K562 (cell line): Measurements from ENCODE around the gene ZNF407. TPM values are rescaled to one million over a fixed set of nuclear protein-coding genes. Genes with fewer than 3 reads are reported as not detected.

Experiments used
- ATAC-seq: fragments of 200-7000 bp; cut with Tn5 transposase; 3 replicates; pipeline ENCODE4 v1.9.1; 2020; ENCODE audit warnings: moderate library complexity
- BruUV-seq: library from RNA; stranded (reverse); fragments of 400-500 nt; replicated peaks from 2 replicates; lab custom pipeline; 2021; lab: Mats Ljungman, UMichigan
- CTCF ChIA-PET: fragments of 300-600 bp; formaldehyde crosslinking; extraction: SDS; loops from one replicate; lab custom pipeline; 2021; ENCODE audit warnings: low intra/inter-chr PET ratio; lab: Yijun Ruan, JAX
- POLR2A ChIA-PET: fragments of 300-600, 350-650 bp; sonication (Branson Sonifier 250); formaldehyde crosslinking; extraction: SDS; loops from one replicate; lab custom pipeline; 2021; ENCODE audit warnings: antibody characterized with exemption, inconsistent platforms; lab: Yijun Ruan, JAX
- DNase-seq, 4 experiments: peaks; one replicate each; pipeline versions ENCODE4 v3.0.0 to v3.0.0-alpha.2; 2011 to 2018; ENCODE audit warnings: low spot score in 3 of 4, mixed read lengths in 3 of 4; ENCODE audit errors: extremely low read depth in 1 of 4
- FAIRE-seq: peaks from 2 replicates; lab custom pipeline; 2011; peaks lifted over from hg19 to GRCh38; lab: Jason Lieb, UNC
- H2AFZ ChIP-seq: 2 replicates; pipeline ENCODE4 v1.6.0; 2011; ENCODE audit warnings: low read depth, low read length, control low read depth, inconsistent platforms
- H3K27ac ChIP-seq: fragments of 200-600 bp; 3 replicates; pipeline ENCODE4 v1.8.0; 2011; ENCODE audit warnings: low read depth, mild to moderate bottlenecking, control low read depth, inconsistent platforms, low read length, moderate library complexity, mixed read lengths; ENCODE audit errors: extremely low read depth
- H3K27me3 ChIP-seq, 2 experiments: fragments of 300-600 bp in 1 of 2; 2 replicates in 1 of 2; 3 replicates in 1 of 2; pipeline versions ENCODE4 v1.6.0 to v1.8.0; 2011; ENCODE audit warnings: inconsistent platforms in 2 of 2, low read length in 2 of 2, mild to moderate bottlenecking in 1 of 2, mixed read lengths in 1 of 2, moderate library complexity in 1 of 2; ENCODE audit not compliant: control insufficient read depth in 2 of 2, insufficient read depth in 2 of 2
- H3K36me3 ChIP-seq: fragments of 300-600 bp; 3 replicates; pipeline ENCODE4 v1.8.0; 2011; ENCODE audit warnings: mild to moderate bottlenecking, low read length, inconsistent platforms; ENCODE audit not compliant: control insufficient read depth, insufficient read depth
- H3K4me1 ChIP-seq, 2 experiments: fragments of 200-600 bp in 1 of 2; replicated peaks in 1 of 2; 2 replicates in 1 of 2; 3 replicates in 1 of 2; pipeline versions ENCODE4 v1.5.1 to v1.8.0; 2011; ENCODE audit warnings: inconsistent platforms in 2 of 2, low read length in 2 of 2, mild to moderate bottlenecking in 1 of 2, mixed read lengths in 1 of 2, moderate library complexity in 1 of 2; ENCODE audit not compliant: control insufficient read depth in 2 of 2, insufficient read depth in 2 of 2
- H3K4me2 ChIP-seq: 2 replicates; pipeline ENCODE4 v1.6.1; 2011; ENCODE audit warnings: low read length, control low read depth, inconsistent platforms, mixed read lengths; ENCODE audit not compliant: insufficient read depth
- H3K4me3 ChIP-seq: fragments of 200-600 bp; sonication (generic), shearing (Covaris generic); 2 replicates; pipeline ENCODE4 v1.5.1; 2016; ENCODE audit warnings: control low read depth, inconsistent platforms
- H3K79me2 ChIP-seq: fragments of 200-600 bp; 3 replicates; pipeline ENCODE4 v1.8.0; 2011; ENCODE audit warnings: low read length, inconsistent platforms; ENCODE audit not compliant: control insufficient read depth, insufficient read depth
- H3K9ac ChIP-seq, 2 experiments: 2 replicates each; pipeline versions ENCODE4 v1.6.0 to v1.6.1; 2011; ENCODE audit warnings: low read depth in 2 of 2, low read length in 2 of 2, control low read depth in 1 of 2, inconsistent platforms in 1 of 2, mild to moderate bottlenecking in 1 of 2, mixed read lengths in 1 of 2; ENCODE audit not compliant: insufficient read depth in 1 of 2
- H3K9me1 ChIP-seq: one replicate; pipeline ENCODE4 v1.6.0; 2011; ENCODE audit warnings: inconsistent platforms, mild to moderate bottlenecking, low read length, moderate library complexity; ENCODE audit not compliant: control insufficient read depth, insufficient read depth
- H3K9me3 ChIP-seq: replicated peaks from 2 replicates; pipeline ENCODE4 v1.5.1; 2011; ENCODE audit warnings: low read depth, low read length, inconsistent platforms; ENCODE audit not compliant: control insufficient read depth, insufficient read depth
- H4K20me1 ChIP-seq: replicated peaks from 2 replicates; pipeline ENCODE4 v1.6.1; 2011; ENCODE audit warnings: low read length, inconsistent platforms, mixed read lengths; ENCODE audit not compliant: control insufficient read depth, insufficient read depth
- CREB1 ChIP-seq, 2 experiments: sonication (generic) in 1 of 2; formaldehyde crosslinking in 1 of 2; IDR thresholded peaks; 2 replicates each; pipeline versions ENCODE4 v1.6.1 to v1.8.0; 2012 to 2022; ENCODE audit warnings: inconsistent platforms in 1 of 2, mild to moderate bottlenecking in 1 of 2, missing genetic modification reagents in 1 of 2, moderate library complexity in 1 of 2
- HNRNPK ChIP-seq: fragments of 200-400 bp; formaldehyde crosslinking; IDR thresholded peaks from one replicate; pipeline ENCODE4 v1.6.1; 2018; ENCODE audit warnings: mild to moderate bottlenecking, low read depth, low read length; ENCODE audit not compliant: poor library complexity, severe bottlenecking
- KHSRP ChIP-seq: fragments of 450-650 bp; IDR thresholded peaks from 2 replicates; pipeline ENCODE4 v1.6.1; 2017
- RBM17 ChIP-seq: fragments of 200-400 bp; formaldehyde crosslinking; IDR thresholded peaks from 2 replicates; pipeline ENCODE4 v1.6.1; 2017; ENCODE audit warnings: low read depth, mild to moderate bottlenecking, low read length, borderline replicate concordance
- TCF7L2 ChIP-seq: fragments of 150-350 bp; IDR thresholded peaks from 2 replicates; pipeline ENCODE4 v1.6.1; 2016; ENCODE audit warnings: low read depth, mild to moderate bottlenecking, low read length, moderate library complexity
- ZNF232 ChIP-seq: sonication (generic); formaldehyde crosslinking; IDR thresholded peaks from 2 replicates; pipeline ENCODE4 v1.8.0; 2022; ENCODE audit warnings: mild to moderate bottlenecking, missing genetic modification reagents
- ZNF512 ChIP-seq: IDR thresholded peaks from 2 replicates; pipeline ENCODE4 v1.6.1; 2016; ENCODE audit warnings: missing genetic modification characterization, missing compliant biosample characterization
- ZNF778 ChIP-seq: fragments of 450-650 bp; formaldehyde crosslinking; IDR thresholded peaks from 2 replicates; pipeline ENCODE4 v1.4.0; 2020; ENCODE audit warnings: mild to moderate bottlenecking, moderate library complexity
- WGBS: fragments of 100-300 bp; shearing (Covaris generic); methylation state at CpG from one replicate; pipeline ENCODE4 v1.1.6; 2016; ENCODE audit warnings: low coverage, mixed read lengths; ENCODE audit not compliant: insufficient coverage; ENCODE audit errors: missing lambda C conversion rate; 5-methylcytosine and 5-hydroxymethylcytosine counted together
- in situ Hi-C: fragments of 300-500 bp; cut with MboI; formaldehyde crosslinking; loops from 4 replicates; pipeline ENCODE4 v1.15.0; 2018; ENCODE audit warnings: inconsistent platforms, mixed read lengths
- intact Hi-C: fragments of 100-400 bp; cut with micrococcal nuclease; formaldehyde crosslinking; loops from 2 replicates; pipeline ENCODE4 v1.14.2; 2022
- polyA plus RNA-seq, 8 experiments: library from polyadenylated mRNA; depleted of rRNA in 4 of 8; stranded (reverse) in 5 of 8; unstranded in 3 of 8; fragments of >200 nt; fragmentation: Nextera tagmentation in 2 of 8; fragmentation: Illumina TruSeq in 1 of 8; extraction: Ambion mirVana in 2 of 8; extraction: Trizol in 1 of 8; gene quantifications; 2 replicates each; pipeline versions ENCODE4 v1.2.1 to v1.2.3, GENCODE V29; 2011 to 2014; ENCODE audit warnings: inconsistent platforms in 1 of 8, missing spikeins in 1 of 8
- total RNA-seq, 7 experiments: library from RNA; depleted of rRNA in 6 of 7; stranded (reverse); fragments of >200 nt in 6 of 7; fragmentation: Illumina TruSeq in 2 of 7; extraction: Trizol in 2 of 7; gene quantifications; 2 replicates each; pipeline versions ENCODE4 v1.2.1 to v1.2.3, GENCODE V29; 2011 to 2021; ENCODE audit warnings: low replicate concordance in 1 of 7
- TF ChIP-seq, protein P1 (sequence below): sonication (generic); formaldehyde crosslinking; IDR thresholded peaks from 2 replicates; pipeline ENCODE4 v1.8.0; 2022; ENCODE audit warnings: missing genetic modification reagents, mild to moderate bottlenecking, moderate library complexity, borderline replicate concordance
- TF ChIP-seq, protein P2 (sequence below): sonication (generic); formaldehyde crosslinking; IDR thresholded peaks from 2 replicates; pipeline ENCODE4 v1.8.0; 2022; ENCODE audit warnings: mild to moderate bottlenecking, missing genetic modification reagents, borderline replicate concordance
- TF ChIP-seq, protein P3 (sequence below): fragments of 450-650 bp; formaldehyde crosslinking; conservative IDR thresholded peaks from 2 replicates; pipeline ENCODE4 v1.4.0; 2022; ENCODE audit warnings: mild to moderate bottlenecking, missing genetic modification characterization

Gene ZNF407
- total and polyA plus RNA-seq, 9 of the 15 experiments (the other 6 are each of a cell fraction or from before 2014, with no cell fraction given) = 0.21 to 5.4 (median 2.3) TPM

DNA sequence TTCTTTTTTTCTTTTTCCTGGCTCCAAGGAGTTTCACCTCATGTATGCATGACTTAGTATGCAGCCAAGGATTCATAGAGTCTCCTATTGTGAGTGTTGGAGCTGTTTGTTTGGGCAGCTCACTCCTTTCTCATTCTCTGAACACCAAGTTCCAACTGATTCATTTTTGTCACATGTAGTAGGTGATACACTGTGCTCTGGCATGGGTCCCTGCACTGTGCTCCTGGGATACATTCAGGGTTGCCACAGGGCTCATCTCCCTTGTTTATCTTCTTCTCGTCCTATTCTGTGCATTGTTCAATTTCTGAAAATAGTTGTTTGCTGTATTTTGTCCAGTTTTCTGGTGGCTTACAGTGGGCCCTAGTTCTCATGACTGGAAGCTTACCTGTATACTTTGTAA is 96.8 kb downstream of the ZNF407 start:
- H3K36me3 ChIP-seq = no peaks in the 10 kb centered on the region
- TF ChIP-seq, protein P1, sequence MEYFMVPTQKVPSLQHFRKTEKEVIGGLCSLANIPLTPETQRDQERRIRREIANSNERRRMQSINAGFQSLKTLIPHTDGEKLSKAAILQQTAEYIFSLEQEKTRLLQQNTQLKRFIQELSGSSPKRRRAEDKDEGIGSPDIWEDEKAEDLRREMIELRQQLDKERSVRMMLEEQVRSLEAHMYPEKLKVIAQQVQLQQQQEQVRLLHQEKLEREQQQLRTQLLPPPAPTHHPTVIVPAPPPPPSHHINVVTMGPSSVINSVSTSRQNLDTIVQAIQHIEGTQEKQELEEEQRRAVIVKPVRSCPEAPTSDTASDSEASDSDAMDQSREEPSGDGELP (CRISPR knock-in tag) = no peak
- TF ChIP-seq CREB1 (IDR thresholded peaks at IDR 0.05) = no peak
- TF ChIP-seq CREB1 (CRISPR knock-in tag; IDR thresholded peaks at IDR 0.05) = no peak
- TF ChIP-seq RBM17 = no peak
- TF ChIP-seq, protein P2, sequence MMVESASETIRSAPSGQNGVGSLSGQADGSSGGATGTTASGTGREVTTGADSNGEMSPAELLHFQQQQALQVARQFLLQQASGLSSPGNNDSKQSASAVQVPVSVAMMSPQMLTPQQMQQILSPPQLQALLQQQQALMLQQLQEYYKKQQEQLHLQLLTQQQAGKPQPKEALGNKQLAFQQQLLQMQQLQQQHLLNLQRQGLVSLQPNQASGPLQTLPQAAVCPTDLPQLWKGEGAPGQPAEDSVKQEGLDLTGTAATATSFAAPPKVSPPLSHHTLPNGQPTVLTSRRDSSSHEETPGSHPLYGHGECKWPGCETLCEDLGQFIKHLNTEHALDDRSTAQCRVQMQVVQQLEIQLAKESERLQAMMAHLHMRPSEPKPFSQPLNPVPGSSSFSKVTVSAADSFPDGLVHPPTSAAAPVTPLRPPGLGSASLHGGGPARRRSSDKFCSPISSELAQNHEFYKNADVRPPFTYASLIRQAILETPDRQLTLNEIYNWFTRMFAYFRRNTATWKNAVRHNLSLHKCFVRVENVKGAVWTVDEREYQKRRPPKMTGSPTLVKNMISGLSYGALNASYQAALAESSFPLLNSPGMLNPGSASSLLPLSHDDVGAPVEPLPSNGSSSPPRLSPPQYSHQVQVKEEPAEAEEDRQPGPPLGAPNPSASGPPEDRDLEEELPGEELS (CRISPR knock-in tag) = no peak
- no peak for TF ChIP-seq ZNF778 (CRISPR knock-in tag)
- TF ChIP-seq, protein P3, sequence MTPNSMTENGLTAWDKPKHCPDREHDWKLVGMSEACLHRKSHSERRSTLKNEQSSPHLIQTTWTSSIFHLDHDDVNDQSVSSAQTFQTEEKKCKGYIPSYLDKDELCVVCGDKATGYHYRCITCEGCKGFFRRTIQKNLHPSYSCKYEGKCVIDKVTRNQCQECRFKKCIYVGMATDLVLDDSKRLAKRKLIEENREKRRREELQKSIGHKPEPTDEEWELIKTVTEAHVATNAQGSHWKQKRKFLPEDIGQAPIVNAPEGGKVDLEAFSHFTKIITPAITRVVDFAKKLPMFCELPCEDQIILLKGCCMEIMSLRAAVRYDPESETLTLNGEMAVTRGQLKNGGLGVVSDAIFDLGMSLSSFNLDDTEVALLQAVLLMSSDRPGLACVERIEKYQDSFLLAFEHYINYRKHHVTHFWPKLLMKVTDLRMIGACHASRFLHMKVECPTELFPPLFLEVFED (CRISPR knock-in tag) = no peak
- no peak for TF ChIP-seq ZNF232 (CRISPR knock-in tag)
- TF ChIP-seq ZNF512 (tag) = no peak
- no peak for TF ChIP-seq HNRNPK
- no peak for TF ChIP-seq KHSRP
- no peak for TF ChIP-seq TCF7L2
- in situ Hi-C loops (no loop called here), intact Hi-C loops (no loop called here)
- DNase-seq = no peak
- no peaks in the 10 kb centered on the region for H3K9me1 ChIP-seq
- H3K9ac ChIP-seq = no peak overlapping the region
- no peaks in the 10 kb centered on the region for H3K27me3 ChIP-seq
- CTCF ChIA-PET = no interaction called here
- H3K9me3 ChIP-seq = no peaks in the 10 kb centered on the region
- H3K4me3 ChIP-seq = no peak overlapping the region
- H3K4me1 ChIP-seq = no peaks in the 10 kb centered on the region; a peak in 1 of 5 replicates
- FAIRE-seq = no peak
- WGBS = 11% methylated on average over 1 of the region's 1 CpG
- BruUV-seq = no TSS peak
- no peaks in the 10 kb centered on the region for H4K20me1 ChIP-seq
- no peak overlapping the region for H2AFZ ChIP-seq
- H3K27ac ChIP-seq = no peak overlapping the region
- ATAC-seq = no peak
- no peaks in the 10 kb centered on the region for H3K79me2 ChIP-seq
- POLR2A ChIA-PET = no interaction called here
- H3K4me2 ChIP-seq = no peak overlapping the region
